GM12878 (cell line): ENCODE measurements around the gene ZNF526. TPM values are rescaled to one million over a fixed set of nuclear protein-coding genes. Genes with fewer than 3 reads are reported as not detected.
A peak's percentile ranks its signal among the peaks of the same experiment; 100 is the strongest.

Source experiments
- CBFB ChIP-seq: IDR thresholded peaks from 2 replicates; pipeline ENCODE4 v1.6.1; 2016; ENCODE audit warnings: antibody characterized with exemption, low read depth
- EGR1 ChIP-seq, 2 experiments: IDR thresholded peaks; 1 replicate in 1 of 2; 2 replicates in 1 of 2; pipeline ENCODE4 v1.6.1; 2011 to 2012; ENCODE audit warnings: low read depth in 2 of 2, low read length in 2 of 2, borderline replicate concordance in 1 of 2, mild to moderate bottlenecking in 1 of 2, moderate library complexity in 1 of 2
- ELK1 ChIP-seq: IDR thresholded peaks from 2 replicates; pipeline ENCODE4 v1.6.1; 2012; ENCODE audit warnings: low read depth, low read length, improper control_type of control experiment
- ESRRA ChIP-seq: IDR thresholded peaks from 2 replicates; pipeline ENCODE4 v1.6.1; 2012; ENCODE audit warnings: mild to moderate bottlenecking, low read length, improper control_type of control experiment
- HDAC6 ChIP-seq: fragments of 200-600 bp; sonication (generic); IDR thresholded peaks from one replicate; pipeline ENCODE4 v1.8.0; 2017; ENCODE audit warnings: antibody characterized with exemption; ENCODE audit not compliant: unreplicated experiment
- JUND ChIP-seq: IDR thresholded peaks from 2 replicates; pipeline ENCODE4 v1.6.1; 2012; ENCODE audit warnings: low read depth, mild to moderate bottlenecking, low read length, improper control_type of control experiment, moderate library complexity
- KAT2A ChIP-seq: conservative IDR thresholded peaks from 2 replicates; pipeline ENCODE4 v1.6.1; 2011; ENCODE audit warnings: low read depth, low read length; ENCODE audit not compliant: control insufficient read depth
- MYC ChIP-seq: IDR thresholded peaks from 2 replicates; pipeline ENCODE4 v1.6.1; 2011; ENCODE audit warnings: mild to moderate bottlenecking, low read length, moderate library complexity, inconsistent platforms; ENCODE audit not compliant: insufficient read depth, insufficient replicate concordance, insufficient read length, severe bottlenecking
- NFYA ChIP-seq: IDR thresholded peaks from 2 replicates; pipeline ENCODE4 v1.6.1; 2011; ENCODE audit warnings: low read depth, mild to moderate bottlenecking, low read length, improper control_type of control experiment, borderline replicate concordance
- NR2C2 ChIP-seq: IDR thresholded peaks from 2 replicates; pipeline ENCODE4 v1.6.1; 2011; ENCODE audit warnings: borderline replicate concordance, low read depth; ENCODE audit not compliant: control insufficient read depth, insufficient read length
- PAX8 ChIP-seq: fragments of 450-650 bp; IDR thresholded peaks from 2 replicates; pipeline ENCODE4 v1.6.1; 2017; ENCODE audit warnings: mild to moderate bottlenecking, moderate library complexity
- RELA ChIP-seq: fragments of 450-650 bp; IDR thresholded peaks from 2 replicates; pipeline ENCODE4 v1.8.0; 2014; ENCODE audit warnings: borderline replicate concordance; ENCODE audit not compliant: partially characterized antibody
- SRF ChIP-seq, 2 experiments: IDR thresholded peaks; 2 replicates each; pipeline ENCODE4 v1.6.1; 2011; ENCODE audit warnings: low read depth in 2 of 2, low read length in 2 of 2, mild to moderate bottlenecking in 1 of 2, moderate library complexity in 1 of 2
- TBL1XR1 ChIP-seq: IDR thresholded peaks from 2 replicates; pipeline ENCODE4 v1.6.1; 2012; ENCODE audit warnings: low read depth, low read length, improper control_type of control experiment
- USF1 ChIP-seq: IDR thresholded peaks from 2 replicates; pipeline ENCODE4 v1.6.1; 2011; ENCODE audit warnings: borderline replicate concordance, low read depth, mild to moderate bottlenecking, moderate library complexity, mixed read lengths, low read length; ENCODE audit not compliant: insufficient read depth; ENCODE audit errors: extremely low read length
- ZBED1 ChIP-seq: IDR thresholded peaks from 2 replicates; pipeline ENCODE4 v1.6.1; 2016; ENCODE audit warnings: borderline replicate concordance
- polyA plus RNA-seq, 11 experiments: library from polyadenylated mRNA; depleted of rRNA in 4 of 11; unstranded in 6 of 11; stranded (reverse) in 5 of 11; fragments of >200 nt; fragmentation: Nextera tagmentation in 4 of 11; fragmentation: Illumina TruSeq in 1 of 11; extraction: Ambion mirVana in 4 of 11; extraction: Trizol in 1 of 11; gene quantifications; 1 replicate in 1 of 11; 2 replicates in 10 of 11; pipeline versions ENCODE4 v1.2.1 to v1.2.3, GENCODE V29; 2011 to 2016; ENCODE audit warnings: inconsistent platforms in 2 of 11, missing spikeins in 2 of 11, low read depth in 1 of 11
- total RNA-seq, 4 experiments: library from RNA; depleted of rRNA in 3 of 4; stranded (reverse); fragments of >200 nt in 3 of 4; fragmentation: Illumina TruSeq in 1 of 4; extraction: Trizol in 1 of 4; gene quantifications; 2 replicates each; pipeline versions ENCODE4 v1.2.1 to v1.2.3, GENCODE V29; 2013 to 2021
- TF ChIP-seq, protein P1 (sequence below): fragments of 150-350 bp; IDR thresholded peaks from 2 replicates; pipeline ENCODE4 v1.6.1; 2016; ENCODE audit warnings: low read depth, low read length
- TF ChIP-seq, protein P2 (sequence below): fragments of 450-650 bp; conservative IDR thresholded peaks from 2 replicates; pipeline ENCODE4 v1.6.1; 2017; ENCODE audit warnings: mild to moderate bottlenecking, moderate library complexity
- TF ChIP-seq, protein P3 (sequence below): IDR thresholded peaks from 2 replicates; pipeline ENCODE4 v1.6.1; 2012; ENCODE audit warnings: low read length, inconsistent platforms

The ZNF526 gene
- total and polyA plus RNA-seq, 10 of the 15 experiments (the other 5 are each of a cell fraction or from before 2014, with no cell fraction given), result 1.8 to 18.3 (median 5.5) TPM

GRCh38 chr19:42244347-42245220 lies 24.5 kb downstream of the ZNF526 start (continued):
- TF ChIP-seq, protein P1, sequence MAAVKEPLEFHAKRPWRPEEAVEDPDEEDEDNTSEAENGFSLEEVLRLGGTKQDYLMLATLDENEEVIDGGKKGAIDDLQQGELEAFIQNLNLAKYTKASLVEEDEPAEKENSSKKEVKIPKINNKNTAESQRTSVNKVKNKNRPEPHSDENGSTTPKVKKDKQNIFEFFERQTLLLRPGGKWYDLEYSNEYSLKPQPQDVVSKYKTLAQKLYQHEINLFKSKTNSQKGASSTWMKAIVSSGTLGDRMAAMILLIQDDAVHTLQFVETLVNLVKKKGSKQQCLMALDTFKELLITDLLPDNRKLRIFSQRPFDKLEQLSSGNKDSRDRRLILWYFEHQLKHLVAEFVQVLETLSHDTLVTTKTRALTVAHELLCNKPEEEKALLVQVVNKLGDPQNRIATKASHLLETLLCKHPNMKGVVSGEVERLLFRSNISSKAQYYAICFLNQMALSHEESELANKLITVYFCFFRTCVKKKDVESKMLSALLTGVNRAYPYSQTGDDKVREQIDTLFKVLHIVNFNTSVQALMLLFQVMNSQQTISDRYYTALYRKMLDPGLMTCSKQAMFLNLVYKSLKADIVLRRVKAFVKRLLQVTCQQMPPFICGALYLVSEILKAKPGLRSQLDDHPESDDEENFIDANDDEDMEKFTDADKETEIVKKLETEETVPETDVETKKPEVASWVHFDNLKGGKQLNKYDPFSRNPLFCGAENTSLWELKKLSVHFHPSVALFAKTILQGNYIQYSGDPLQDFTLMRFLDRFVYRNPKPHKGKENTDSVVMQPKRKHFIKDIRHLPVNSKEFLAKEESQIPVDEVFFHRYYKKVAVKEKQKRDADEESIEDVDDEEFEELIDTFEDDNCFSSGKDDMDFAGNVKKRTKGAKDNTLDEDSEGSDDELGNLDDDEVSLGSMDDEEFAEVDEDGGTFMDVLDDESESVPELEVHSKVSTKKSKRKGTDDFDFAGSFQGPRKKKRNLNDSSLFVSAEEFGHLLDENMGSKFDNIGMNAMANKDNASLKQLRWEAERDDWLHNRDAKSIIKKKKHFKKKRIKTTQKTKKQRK, result no peak
- TF ChIP-seq RELA (peak; percentile 21), USF1 (peak; percentile 85), ESRRA (no peak; the same call in 1 of the 2 replicates), SRF (IDR thresholded peaks at IDR 0.05; ENCODE audit: low read depth in 2 of 2, low read length in 2 of 2) (peak in 1 of 2 experiments; percentile 78; a peak in 2 of 4 replicates), PAX8 (no peak), ZBED1 (no peak), TBL1XR1 (0 out of 2 replicates have a peak, but pooled peaks have one; percentile 30), KAT2A (no peak), EGR1 (IDR thresholded peaks at IDR 0.05; ENCODE audit: borderline replicate concordance in 1 of 2, low read depth in 2 of 2, low read length in 2 of 2) (no peak; a peak in 1 of 3 replicates), NFYA (no peak), NR2C2 (no peak), HDAC6 (no peak), ELK1 (peak; percentile 91), CBFB (0 out of 2 replicates have a peak, but pooled peaks have one; percentile 58), JUND (no peak), MYC (no peak)
- TF ChIP-seq, protein P2, sequence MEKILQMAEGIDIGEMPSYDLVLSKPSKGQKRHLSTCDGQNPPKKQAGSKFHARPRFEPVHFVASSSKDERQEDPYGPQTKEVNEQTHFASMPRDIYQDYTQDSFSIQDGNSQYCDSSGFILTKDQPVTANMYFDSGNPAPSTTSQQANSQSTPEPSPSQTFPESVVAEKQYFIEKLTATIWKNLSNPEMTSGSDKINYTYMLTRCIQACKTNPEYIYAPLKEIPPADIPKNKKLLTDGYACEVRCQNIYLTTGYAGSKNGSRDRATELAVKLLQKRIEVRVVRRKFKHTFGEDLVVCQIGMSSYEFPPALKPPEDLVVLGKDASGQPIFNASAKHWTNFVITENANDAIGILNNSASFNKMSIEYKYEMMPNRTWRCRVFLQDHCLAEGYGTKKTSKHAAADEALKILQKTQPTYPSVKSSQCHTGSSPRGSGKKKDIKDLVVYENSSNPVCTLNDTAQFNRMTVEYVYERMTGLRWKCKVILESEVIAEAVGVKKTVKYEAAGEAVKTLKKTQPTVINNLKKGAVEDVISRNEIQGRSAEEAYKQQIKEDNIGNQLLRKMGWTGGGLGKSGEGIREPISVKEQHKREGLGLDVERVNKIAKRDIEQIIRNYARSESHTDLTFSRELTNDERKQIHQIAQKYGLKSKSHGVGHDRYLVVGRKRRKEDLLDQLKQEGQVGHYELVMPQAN, result no peak; the same call in 1 of the 2 replicates
- TF ChIP-seq, protein P3, sequence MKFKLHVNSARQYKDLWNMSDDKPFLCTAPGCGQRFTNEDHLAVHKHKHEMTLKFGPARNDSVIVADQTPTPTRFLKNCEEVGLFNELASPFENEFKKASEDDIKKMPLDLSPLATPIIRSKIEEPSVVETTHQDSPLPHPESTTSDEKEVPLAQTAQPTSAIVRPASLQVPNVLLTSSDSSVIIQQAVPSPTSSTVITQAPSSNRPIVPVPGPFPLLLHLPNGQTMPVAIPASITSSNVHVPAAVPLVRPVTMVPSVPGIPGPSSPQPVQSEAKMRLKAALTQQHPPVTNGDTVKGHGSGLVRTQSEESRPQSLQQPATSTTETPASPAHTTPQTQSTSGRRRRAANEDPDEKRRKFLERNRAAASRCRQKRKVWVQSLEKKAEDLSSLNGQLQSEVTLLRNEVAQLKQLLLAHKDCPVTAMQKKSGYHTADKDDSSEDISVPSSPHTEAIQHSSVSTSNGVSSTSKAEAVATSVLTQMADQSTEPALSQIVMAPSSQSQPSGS, result no peak; the same call in 1 of the 2 replicates
